ENCODE measurements around the gene PCDHGC5. TPM values are rescaled to one million over a fixed set of nuclear protein-coding genes. Genes with fewer than 3 reads are reported as not detected.

PCDHGC5 gene
- total and polyA plus RNA-seq, 9 of the 15 experiments (the other 6 are each of a cell fraction or from before 2014, with no cell fraction given) = not detected

- Histone ChIP-seq H3K36me3 (ENCODE audit: control insufficient read depth, insufficient read depth, low read length) (no peaks in the 10 kb centered on the region), H3K9ac (ENCODE audit: insufficient read depth in 1 of 2, low read depth in 2 of 2, low read length in 2 of 2) (no peak overlapping the region), H3K79me2 (ENCODE audit: control insufficient read depth, insufficient read depth, low read length) (no peaks in the 10 kb centered on the region), H3K4me1 (replicated peaks in 1 of 2; ENCODE audit: control insufficient read depth in 2 of 2, insufficient read depth in 2 of 2, low read length in 2 of 2) (no peaks in the 10 kb centered on the region), H3K27ac (ENCODE audit: extremely low read depth, low read depth, low read length) (no peak overlapping the region), H4K20me1 (replicated peaks; ENCODE audit: control insufficient read depth, insufficient read depth, low read length) (no peaks in the 10 kb centered on the region), H3K4me2 (ENCODE audit: insufficient read depth, low read length) (no peak overlapping the region), H3K27me3 (ENCODE audit: control insufficient read depth in 2 of 2, insufficient read depth in 2 of 2, low read length in 2 of 2) (peaks cover 11 to 30% of the 10 kb centered on the region in 2 experiments), H2AFZ (ENCODE audit: low read depth, low read length) (no peak overlapping the region), H3K9me3 (replicated peaks; ENCODE audit: control insufficient read depth, insufficient read depth, low read depth, low read length) (no peaks in the 10 kb centered on the region), H3K4me3 (no peak overlapping the region), H3K9me1 (ENCODE audit: control insufficient read depth, insufficient read depth, low read length) (no peaks in the 10 kb centered on the region)
- TF ChIP-seq ZC3H8 (IDR thresholded peaks at IDR 0.05) (no peak), RFX1 (IDR thresholded peaks at IDR 0.05) (0 out of 2 replicates have a peak, but pooled peaks have one; percentile 9)
- FAIRE-seq = no peak
- 1% methylated on average over 7 of the region's 7 CpGs for WGBS (ENCODE audit: insufficient coverage, low coverage, missing lambda C conversion rate)
- in situ Hi-C loops (cut with MboI) = no loop called here
- ATAC-seq = no peak
- ChIA-PET POLR2A (interaction anchor here (0.5 kb wide), 1 partner anchor 9 kb away, joined by 3 read pairs; no protein-coding TSS in a partner anchor), CTCF (ENCODE audit: low intra/inter-chr PET ratio) (no interaction called here)
- BruUV-seq (replicated peaks) = no TSS peak
- intact Hi-C loops (cut with micrococcal nuclease) = no loop called here
- DNase-seq (ENCODE audit: extremely low read depth in 1 of 4, low spot score in 3 of 4) = no peak
Observed at GRCh38 chr5:141501761-141502160, 12.9 kb downstream of the PCDHGC5 start.

- CTCF ChIA-PET (ENCODE audit: low intra/inter-chr PET ratio) = no interaction called here
- no peaks in the 10 kb centered on the region for H3K9me3 ChIP-seq (replicated peaks; ENCODE audit: control insufficient read depth, insufficient read depth, low read depth, low read length)
- intact Hi-C loops (cut with micrococcal nuclease) (no loop called here), in situ Hi-C loops (cut with MboI) (no loop called here)
- no peaks in the 10 kb centered on the region for H3K79me2 ChIP-seq (ENCODE audit: control insufficient read depth, insufficient read depth, low read length)
- peaks cover 11 to 27% of the 10 kb centered on the region in 2 experiments; a peak in 4 of 5 replicates for H3K27me3 ChIP-seq (ENCODE audit: control insufficient read depth in 2 of 2, insufficient read depth in 2 of 2, low read length in 2 of 2)
- ATAC-seq = no peak
- FAIRE-seq = no peak
- H3K9me1 ChIP-seq (ENCODE audit: control insufficient read depth, insufficient read depth, low read length) = no peaks in the 10 kb centered on the region
- POLR2A ChIA-PET = no interaction called here
- TF ChIP-seq THRAP3 (IDR thresholded peaks at IDR 0.05; ENCODE audit: borderline replicate concordance) (no peak), E2F6 (IDR thresholded peaks at IDR 0.05; ENCODE audit: borderline replicate concordance in 1 of 2, extremely low read depth in 1 of 2, insufficient read depth in 1 of 2, insufficient read length in 1 of 2, low read depth in 1 of 2, low read length in 1 of 2, poor library complexity in 1 of 2, severe bottlenecking in 1 of 2) (no peak), FOXJ3 (CRISPR knock-in tag; IDR thresholded peaks at IDR 0.05) (no peak), SAFB (IDR thresholded peaks at IDR 0.05; ENCODE audit: borderline replicate concordance, low read depth, low read length) (no peak), SMARCA5 (IDR thresholded peaks at IDR 0.05) (no peak)
- H3K27ac ChIP-seq (ENCODE audit: extremely low read depth, low read depth, low read length) = no peak overlapping the region
- no peak overlapping the region for H3K4me3 ChIP-seq
- BruUV-seq (replicated peaks) = no TSS peak
- no peak overlapping the region for H3K9ac ChIP-seq (ENCODE audit: insufficient read depth in 1 of 2, low read depth in 2 of 2, low read length in 2 of 2)
- no peak overlapping the region for H3K4me2 ChIP-seq (ENCODE audit: insufficient read depth, low read length)
- DNase-seq (ENCODE audit: extremely low read depth in 1 of 4, low spot score in 3 of 4) = no peak
- no peak overlapping the region for H2AFZ ChIP-seq (ENCODE audit: low read depth, low read length)
- WGBS (ENCODE audit: insufficient coverage, low coverage, missing lambda C conversion rate) = 7% methylated on average over 2 of the region's 2 CpGs
- no peaks in the 10 kb centered on the region for H4K20me1 ChIP-seq (replicated peaks; ENCODE audit: control insufficient read depth, insufficient read depth, low read length)
- H3K4me1 ChIP-seq (replicated peaks in 1 of 2; ENCODE audit: control insufficient read depth in 2 of 2, insufficient read depth in 2 of 2, low read length in 2 of 2) = no peaks in the 10 kb centered on the region
- no peaks in the 10 kb centered on the region for H3K36me3 ChIP-seq (ENCODE audit: control insufficient read depth, insufficient read depth, low read length)
Observed at GRCh38 chr5:141503681-141504080, 14.8 kb downstream of the PCDHGC5 start.

Data from K562 (cell line).